Erythroblast (primary cell): Measurements from ENCODE around the gene CCR9.
A peak's percentile ranks its signal among the peaks of the same experiment; 100 is the strongest.

Experiments used
- DNase-seq, 2 experiments: peaks; one replicate each; lab custom pipeline; 2025; lab: John Stamatoyannopoulos, UW
- GATA1 ChIP-seq: IDR thresholded peaks from 2 replicates; pipeline ENCODE4 v1.6.1; 2011; ENCODE audit warnings: low read depth, mild to moderate bottlenecking, control low read depth, low read length, moderate library complexity
- POLR2A ChIP-seq: IDR thresholded peaks from 2 replicates; pipeline ENCODE4 v1.6.1; 2011; ENCODE audit warnings: mild to moderate bottlenecking, low read length

CCR9 gene

DNA sequence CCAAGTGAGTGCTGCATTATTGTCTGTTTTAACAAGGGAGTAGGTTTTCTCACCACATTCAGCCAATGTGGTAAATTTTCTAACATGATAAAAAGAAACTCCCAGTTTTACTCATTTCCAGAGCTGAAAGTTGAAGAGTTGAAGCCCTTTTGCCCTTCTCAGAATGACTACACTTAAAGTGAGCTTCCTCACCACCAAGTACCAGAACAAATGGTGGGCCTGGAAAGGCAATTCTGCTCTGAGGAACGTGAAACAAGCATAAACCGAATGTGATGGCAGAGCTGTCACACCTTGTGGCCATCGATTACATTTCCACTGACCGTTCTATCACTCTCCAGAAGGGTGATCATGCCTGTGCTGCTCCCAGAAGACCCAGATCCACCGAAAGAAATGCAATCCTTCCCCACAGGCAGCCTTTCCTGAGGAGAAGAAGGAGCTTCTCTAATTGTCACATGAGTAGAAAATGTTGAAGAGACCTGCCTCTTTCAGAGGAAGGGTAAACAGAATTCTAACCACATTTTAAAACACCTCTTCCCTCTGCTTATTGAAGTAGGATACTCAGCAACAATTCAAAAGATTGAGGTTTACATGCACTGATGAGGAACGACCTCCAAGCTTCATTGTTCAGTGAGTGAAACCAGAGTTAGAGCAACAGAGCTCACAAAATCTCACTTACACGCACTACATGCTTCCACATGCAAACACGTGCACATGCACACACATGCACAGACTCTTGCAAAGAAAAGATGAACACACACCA is 21.4 kb upstream of the CCR9 start:
- no peak for DNase-seq

DNA sequence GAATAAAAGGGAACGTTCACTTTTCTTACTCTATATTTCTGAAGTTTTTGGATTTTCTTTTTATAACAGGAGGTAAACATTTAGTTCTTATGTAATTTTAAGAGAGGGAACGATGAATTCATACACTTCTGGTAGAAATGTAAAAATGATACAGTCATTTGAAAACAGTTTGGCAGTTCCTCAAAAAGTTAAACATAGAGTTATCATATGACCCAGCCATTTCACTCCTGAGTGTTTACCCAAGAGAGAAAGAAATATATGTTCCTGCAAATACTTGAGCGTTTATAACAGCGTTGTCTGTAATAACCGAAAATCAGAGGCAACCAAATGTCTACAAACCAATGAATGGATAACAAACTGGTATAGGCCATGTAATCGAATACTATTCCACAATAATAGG is 20.8 kb upstream of the CCR9 start:
- no peak for DNase-seq
- TF ChIP-seq POLR2A: no peak
- TF ChIP-seq GATA1: no peak

More for the DNA sequence above, 21.4 kb upstream of the CCR9 start:
- TF ChIP-seq GATA1 (no peak), POLR2A (no peak)

DNA sequence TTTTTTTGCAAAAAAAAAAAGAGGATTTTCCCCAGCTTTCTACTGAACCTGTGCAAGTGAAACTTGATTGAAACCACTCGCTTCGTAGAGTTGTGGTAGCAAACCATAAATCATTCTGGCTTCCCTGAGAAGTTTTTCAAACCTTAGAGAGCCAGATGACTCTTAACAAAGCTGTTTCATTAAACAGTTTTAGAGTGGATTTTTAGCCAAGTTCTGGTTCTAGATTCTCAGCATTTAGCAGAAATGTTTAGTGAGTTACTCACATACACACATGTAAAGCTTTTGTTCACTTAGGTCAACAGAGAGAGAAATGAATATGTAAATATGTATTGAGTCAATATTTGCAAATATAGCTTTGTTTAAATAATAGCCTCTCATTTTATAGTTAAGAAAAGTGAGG is 18.1 kb upstream of the CCR9 start:
- DNase-seq: no peak
- no peak for TF ChIP-seq GATA1
- no peak for TF ChIP-seq POLR2A

DNA sequence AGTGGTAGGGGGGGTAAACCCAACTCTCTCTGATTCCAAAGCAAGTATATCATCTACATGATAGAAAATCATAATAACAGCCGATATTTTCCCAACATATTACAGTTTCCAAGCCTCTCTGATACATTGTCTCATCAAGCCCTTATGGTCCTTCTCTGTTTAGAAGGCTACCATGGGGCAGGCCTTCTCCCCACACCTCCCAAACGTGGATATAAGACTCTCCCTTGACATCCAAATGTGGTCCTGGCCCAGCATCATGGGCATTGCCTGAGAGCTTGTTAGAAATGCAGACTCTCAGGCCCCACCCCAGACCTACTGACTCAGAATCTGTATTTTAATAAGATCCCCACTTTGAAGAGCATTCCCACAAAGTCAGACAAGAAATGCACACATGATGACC is 17.7 kb upstream of the CCR9 start:
- TF ChIP-seq GATA1: no peak
- TF ChIP-seq POLR2A: no peak
- DNase-seq: no peak

DNA sequence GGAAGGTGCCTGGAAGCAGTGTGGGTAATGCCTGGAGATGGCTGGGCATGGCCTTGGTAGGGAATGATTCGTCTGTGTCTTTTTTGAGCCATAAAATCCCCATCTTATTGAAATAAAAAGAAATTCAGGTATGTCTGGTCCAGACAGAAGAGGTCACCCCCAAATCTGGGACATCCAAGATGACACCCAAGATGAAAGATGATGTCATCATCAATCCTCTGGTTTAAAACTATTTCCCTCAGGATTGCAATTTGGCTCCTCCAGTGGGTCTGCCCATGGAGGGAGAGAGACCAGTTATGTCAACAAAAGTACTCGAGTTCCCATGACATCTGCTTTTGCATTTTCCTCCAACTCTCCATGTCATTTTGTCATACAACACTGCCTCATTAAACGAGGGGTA is 16.7 kb upstream of the CCR9 start:
- DNase-seq: no peak
- TF ChIP-seq GATA1 (no peak), POLR2A (no peak)

DNA sequence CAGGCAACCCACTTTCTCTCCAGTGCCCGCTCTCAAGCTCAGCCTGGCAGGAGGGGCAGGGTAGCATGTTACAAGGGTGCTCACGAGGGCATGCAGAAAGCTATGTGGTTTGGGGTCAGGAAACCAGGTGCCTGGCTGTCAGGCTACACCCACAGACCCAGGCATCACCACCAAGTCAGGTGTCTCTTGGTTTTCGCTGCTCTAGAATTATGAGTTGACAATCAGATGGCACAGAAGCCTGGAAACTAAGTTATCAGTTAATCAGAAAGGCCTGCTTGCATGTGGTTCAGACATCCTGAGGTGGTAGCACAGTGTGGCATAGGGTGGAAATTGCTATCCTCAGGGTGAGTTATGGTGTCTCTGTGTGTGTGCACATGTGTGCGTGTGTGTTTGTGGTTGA is 16.2 kb upstream of the CCR9 start:
- no peak for TF ChIP-seq POLR2A
- no peak for TF ChIP-seq GATA1
- DNase-seq: no peak

DNA sequence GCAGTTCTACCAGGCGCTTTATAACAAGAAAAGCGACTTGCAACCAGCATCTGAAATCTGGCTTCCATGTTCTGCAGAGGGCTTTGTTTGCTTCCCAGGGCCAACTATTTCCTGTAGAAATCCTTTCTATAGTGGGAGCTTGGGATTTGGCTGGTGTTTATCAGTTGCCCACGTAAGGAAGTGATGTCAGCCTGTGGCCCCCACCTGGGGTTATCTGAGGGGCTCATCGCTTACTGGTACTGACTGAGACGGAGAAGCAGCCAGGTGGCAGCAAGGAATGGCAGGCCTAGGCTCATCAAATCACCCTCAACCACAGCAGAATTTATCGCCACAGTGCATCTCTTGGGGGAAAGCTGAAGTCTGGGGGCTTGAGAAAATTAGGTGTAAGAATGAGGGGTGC is 14.6 kb upstream of the CCR9 start:
- no peak for DNase-seq
- TF ChIP-seq POLR2A: no peak

DNA sequence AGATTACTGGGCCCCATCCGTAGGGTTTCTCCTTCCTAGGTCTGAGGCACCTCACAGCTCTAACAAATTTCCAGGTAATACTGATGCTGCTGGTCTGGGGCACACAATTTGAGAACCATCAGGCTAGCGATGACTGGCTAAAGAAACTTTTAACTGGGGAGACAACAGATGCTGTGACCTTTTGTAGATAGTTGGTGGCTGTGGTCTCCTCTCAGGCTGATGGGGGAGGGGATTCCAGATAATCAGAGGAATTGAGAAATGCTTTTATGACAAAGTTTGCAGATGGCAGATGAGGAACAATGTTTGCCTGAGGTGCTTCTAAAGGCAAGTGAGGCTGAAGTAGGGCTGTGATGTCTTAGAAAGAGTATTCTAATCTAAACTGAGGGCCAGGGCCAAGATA is 13.8 kb upstream of the CCR9 start:
- TF ChIP-seq GATA1 (no peak), POLR2A (no peak)
- DNase-seq: no peak

DNA sequence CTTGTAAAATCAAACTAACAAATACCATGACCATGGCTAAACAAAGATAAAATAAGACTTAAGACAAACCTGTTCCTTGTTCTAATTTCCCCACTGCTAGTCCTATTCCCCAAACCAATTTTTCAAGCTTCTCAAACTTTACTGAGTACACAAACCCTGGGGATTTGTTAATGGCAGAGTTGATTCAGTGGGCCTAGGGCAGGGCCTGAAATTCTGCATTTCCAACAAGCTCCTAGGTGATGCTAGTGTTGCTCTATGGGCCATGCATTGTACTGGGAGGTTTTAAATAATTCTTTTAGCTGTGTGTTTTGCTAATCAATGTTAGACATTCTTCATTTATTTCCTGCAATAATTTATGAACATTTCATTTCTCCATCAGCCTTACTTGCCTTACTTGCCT is 13.3 kb upstream of the CCR9 start:
- TF ChIP-seq POLR2A (no peak), GATA1 (no peak)
- DNase-seq: no peak

DNA sequence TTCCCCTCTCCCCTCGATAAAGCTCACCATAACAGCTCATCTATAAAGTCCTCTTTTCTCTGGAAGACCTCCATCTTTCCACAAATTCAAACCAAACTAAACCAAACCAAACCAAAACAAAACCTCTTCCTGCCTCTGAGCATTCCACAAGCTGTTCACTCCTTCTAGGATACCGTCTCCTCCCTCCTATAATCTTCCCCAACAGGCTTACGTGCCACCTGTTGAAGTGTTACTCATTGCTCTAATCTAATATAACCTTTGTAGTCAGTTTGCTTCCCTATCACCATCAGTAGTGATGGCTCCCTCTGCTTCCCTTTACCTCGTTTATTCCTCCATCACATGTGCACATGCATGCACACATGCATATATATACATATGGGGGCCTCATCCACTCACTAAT is 12.7 kb upstream of the CCR9 start:
- DNase-seq: no peak
- TF ChIP-seq POLR2A (no peak), GATA1 (no peak)

DNA sequence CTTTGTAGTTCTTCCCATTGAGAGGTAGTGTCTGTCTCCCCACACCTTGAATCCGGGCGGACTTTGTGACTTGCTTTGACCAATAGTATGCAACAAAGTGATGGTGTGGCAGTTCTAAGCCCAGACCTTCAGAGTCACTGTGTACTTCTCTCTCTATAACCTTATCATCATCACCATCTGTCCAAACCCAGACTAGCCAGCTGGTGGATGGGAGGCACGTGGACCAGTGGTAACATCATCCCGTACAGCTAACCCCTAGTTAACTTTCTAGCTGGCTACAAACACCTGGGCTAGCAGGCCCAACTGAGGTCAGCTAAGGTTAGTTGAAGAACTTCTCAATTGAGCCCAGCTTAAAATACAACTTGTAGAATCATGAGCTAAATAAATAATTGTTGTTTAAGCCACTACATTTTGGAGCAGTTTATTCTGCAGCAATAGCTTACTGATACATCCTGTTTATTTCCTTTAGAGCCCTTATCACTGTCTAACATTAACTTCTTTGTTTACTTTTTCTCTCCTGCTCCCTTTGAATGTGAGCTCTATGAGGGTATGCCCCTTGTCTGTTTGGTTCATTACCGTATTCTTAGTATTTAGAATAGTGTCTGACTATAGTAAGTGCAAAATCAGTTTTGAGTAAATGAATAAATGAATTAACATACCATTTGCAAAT is 11.5 kb upstream of the CCR9 start:
- peak; percentile 34 to 49 for DNase-seq
- TF ChIP-seq POLR2A: no peak
- no peak for TF ChIP-seq GATA1

DNA sequence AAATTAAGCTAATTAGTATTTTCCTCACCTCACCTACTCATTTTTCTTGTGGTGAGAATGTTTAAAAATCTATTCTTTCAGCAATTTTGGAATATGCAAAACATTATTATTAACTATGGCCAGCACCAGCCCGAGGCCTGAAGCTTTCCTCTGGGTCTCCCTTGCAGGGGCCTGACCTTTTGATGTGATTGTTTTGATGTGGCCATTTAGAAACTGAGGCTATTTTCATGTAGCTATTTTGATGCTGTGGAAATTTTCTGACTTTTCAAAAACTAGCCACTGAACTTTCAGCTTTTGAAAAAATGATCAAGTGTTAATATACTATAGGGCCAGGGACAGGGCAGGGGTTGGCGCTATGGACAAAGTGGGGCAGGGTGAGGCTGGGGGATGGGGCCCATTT is 8.2 kb upstream of the CCR9 start:
- TF ChIP-seq GATA1 (no peak), POLR2A (no peak)
- DNase-seq: no peak

DNA sequence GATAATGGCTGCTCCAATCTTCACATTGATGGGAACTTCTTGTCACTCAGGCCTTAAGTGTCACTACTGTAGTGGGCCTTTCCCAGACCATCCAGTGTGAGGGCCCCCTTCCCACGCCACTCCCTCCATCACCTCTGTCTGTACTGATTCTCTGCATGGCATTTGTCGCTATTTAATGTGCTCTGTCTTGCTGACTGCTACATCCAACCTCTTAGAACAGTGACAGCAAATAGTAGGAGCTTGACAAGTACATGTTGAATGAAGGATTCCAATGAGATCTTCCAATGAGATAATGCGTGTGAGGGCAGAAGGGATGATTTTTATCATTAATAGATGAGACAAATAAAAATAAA is 5.6 kb upstream of the CCR9 start:
- no peak for DNase-seq
- TF ChIP-seq GATA1 (no peak), POLR2A (no peak)

DNA sequence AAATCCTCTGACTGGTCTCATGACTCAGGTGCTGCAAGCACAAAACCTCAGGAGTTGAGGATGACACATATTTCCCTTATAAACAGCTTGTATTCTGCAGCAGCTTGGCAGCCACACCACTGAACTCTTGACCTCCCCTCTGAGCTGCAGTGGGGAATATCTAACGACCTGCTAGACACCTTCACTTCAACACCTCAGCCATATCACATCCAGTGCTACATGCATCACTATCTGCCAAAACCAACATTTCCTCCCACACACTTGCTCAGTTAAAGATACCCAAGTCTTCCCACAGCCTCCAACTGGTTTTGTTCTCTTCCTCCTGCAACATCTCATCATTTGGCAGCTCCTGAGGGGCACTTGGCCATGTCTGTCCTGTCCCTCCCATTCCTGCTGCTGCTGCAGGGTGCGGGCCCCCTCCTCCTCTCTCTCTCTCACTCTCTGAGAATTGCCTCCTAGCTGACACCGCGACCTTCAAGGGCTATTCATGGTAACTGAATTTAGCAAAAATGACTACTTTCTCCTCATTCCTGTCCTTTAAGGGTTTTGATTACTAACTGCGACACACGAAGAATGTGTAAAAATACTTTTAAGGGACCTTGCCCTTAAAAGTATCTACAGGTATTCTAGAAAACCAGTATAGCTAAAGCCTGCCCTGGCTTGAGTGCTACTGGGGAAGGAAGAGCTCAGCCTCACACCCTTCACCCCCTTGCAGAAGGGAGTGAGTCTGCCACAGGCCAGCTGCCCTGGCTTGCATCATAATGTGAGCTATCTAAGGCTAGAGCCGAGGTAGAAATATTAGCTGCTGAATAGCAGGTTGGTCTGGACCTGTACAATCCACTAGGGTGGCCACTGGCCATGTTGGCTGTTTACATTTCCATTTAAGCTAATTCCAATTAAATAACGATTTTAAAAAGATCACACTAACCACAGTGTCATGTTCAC is 5.0 kb upstream of the CCR9 start:
- no peak for TF ChIP-seq POLR2A
- no peak for TF ChIP-seq GATA1
- no peak for DNase-seq
